ENCODE data around the gene HOXB9. TPM values are rescaled to one million over a fixed set of nuclear protein-coding genes. Genes with fewer than 3 reads are reported as not detected.

The HOXB9 gene
- total and polyA plus RNA-seq, 2 of the 13 experiments (the other 11 are each of a cell fraction or from before 2014, with no cell fraction given) = not detected

MicroRNA genes within 50 kb of the gene (microRNA counts, 767-probe panel; counts per million panel counts)
- not detected for microRNA hsa-miR-10a-5p

Small RNA genes lying within 50 kb of the gene (microRNA-seq; reads per million reads assigned to microRNA genes)
- gene MIR196A1 = not detected

Small RNA genes lying within 50 kb of the gene (small RNA-seq; reads per million reads assigned to genes)
- gene MIR196A1 (ENCODE audit: insufficient read depth in 2 of 3, insufficient read length in 3 of 3, low read depth in 2 of 3, low replicate concordance in 1 of 3) = 0 reads per million in 3 experiments

Other genes with a start within 250 kb of the HOXB9 start
- gene SKAP1, start 196.1 kb downstream of the HOXB9 start, total RNA-seq (2016; rRNA removed; fragmentation: Illumina TruSeq; extraction: Trizol) = not detected in 2 replicates
- 0.21 TPM in 1 of 2 replicates, not detected in the other for gene SKAP1, start 196.1 kb downstream of the HOXB9 start, polyA plus RNA-seq (2011; rRNA removed)
- not detected in 2 replicates for gene HOXB1, start 95.3 kb downstream of the HOXB9 start, total RNA-seq (2016; rRNA removed; fragmentation: Illumina TruSeq; extraction: Trizol)
- gene HOXB1, start 95.3 kb downstream of the HOXB9 start, polyA plus RNA-seq (2011; rRNA removed) = not detected in 2 replicates
- not detected in 2 replicates for gene HOXB2, start 81.2 kb downstream of the HOXB9 start, total RNA-seq (2016; rRNA removed; fragmentation: Illumina TruSeq; extraction: Trizol)
- not detected in 2 replicates for gene HOXB2, start 81.2 kb downstream of the HOXB9 start, polyA plus RNA-seq (2011; rRNA removed)
- not detected in 2 replicates for gene HOXB4, start 48.0 kb downstream of the HOXB9 start, total RNA-seq (2016; rRNA removed; fragmentation: Illumina TruSeq; extraction: Trizol)
- not detected in 2 replicates for gene HOXB4, start 48.0 kb downstream of the HOXB9 start, polyA plus RNA-seq (2011; rRNA removed)
- gene HOXB3, start 36.1 kb downstream of the HOXB9 start, total RNA-seq (2016; rRNA removed; fragmentation: Illumina TruSeq; extraction: Trizol) = not detected in 2 replicates
- gene HOXB3, start 36.1 kb downstream of the HOXB9 start, polyA plus RNA-seq (2011; rRNA removed) = not detected in 2 replicates
- gene HOXB5, start 32.6 kb downstream of the HOXB9 start, total RNA-seq (2016; rRNA removed; fragmentation: Illumina TruSeq; extraction: Trizol) = not detected in 2 replicates
- not detected in 2 replicates for gene HOXB5, start 32.6 kb downstream of the HOXB9 start, polyA plus RNA-seq (2011; rRNA removed)
- not detected in 2 replicates for gene HOXB6, start 21.4 kb downstream of the HOXB9 start, total RNA-seq (2016; rRNA removed; fragmentation: Illumina TruSeq; extraction: Trizol)
- gene HOXB6, start 21.4 kb downstream of the HOXB9 start, polyA plus RNA-seq (2011; rRNA removed) = not detected in 2 replicates
- not detected in 2 replicates for gene HOXB7, start 15.3 kb downstream of the HOXB9 start, total RNA-seq (2016; rRNA removed; fragmentation: Illumina TruSeq; extraction: Trizol)
- gene HOXB7, start 15.3 kb downstream of the HOXB9 start, polyA plus RNA-seq (2011; rRNA removed) = 0.04 and 0.08 TPM in 2 replicates
- not detected in 2 replicates for gene HOXB8, start 11.1 kb downstream of the HOXB9 start, total RNA-seq (2016; rRNA removed; fragmentation: Illumina TruSeq; extraction: Trizol)
- not detected in 2 replicates for gene HOXB8, start 11.1 kb downstream of the HOXB9 start, polyA plus RNA-seq (2011; rRNA removed)
- gene PRAC1, start 96.2 kb upstream of the HOXB9 start, total RNA-seq (2016; rRNA removed; fragmentation: Illumina TruSeq; extraction: Trizol) = not detected in 2 replicates
- gene PRAC1, start 96.2 kb upstream of the HOXB9 start, polyA plus RNA-seq (2011; rRNA removed) = not detected in 2 replicates
- gene PRAC2, start 96.8 kb upstream of the HOXB9 start, total RNA-seq (2016; rRNA removed; fragmentation: Illumina TruSeq; extraction: Trizol) = not detected in 2 replicates
- not detected in 2 replicates for gene PRAC2, start 96.8 kb upstream of the HOXB9 start, polyA plus RNA-seq (2011; rRNA removed)
- gene HOXB13, start 102.4 kb upstream of the HOXB9 start, total RNA-seq (2016; rRNA removed; fragmentation: Illumina TruSeq; extraction: Trizol) = not detected in 2 replicates
- gene HOXB13, start 102.4 kb upstream of the HOXB9 start, polyA plus RNA-seq (2011; rRNA removed) = not detected in 2 replicates
- 0.04 TPM in 1 of 2 replicates, not detected in the other for gene TTLL6, start 190.9 kb upstream of the HOXB9 start, total RNA-seq (2016; rRNA removed; fragmentation: Illumina TruSeq; extraction: Trizol)
- 0.08 and 0.25 TPM in 2 replicates for gene TTLL6, start 190.9 kb upstream of the HOXB9 start, polyA plus RNA-seq (2011; rRNA removed)
- 72.9 and 112 TPM in 2 replicates for gene CALCOCO2, start 204.7 kb upstream of the HOXB9 start, total RNA-seq (2016; rRNA removed; fragmentation: Illumina TruSeq; extraction: Trizol)
- 109 and 111 TPM in 2 replicates for gene CALCOCO2, start 204.7 kb upstream of the HOXB9 start, polyA plus RNA-seq (2011; rRNA removed)

Measured in HepG2 (cell line).